ENCODE results near the gene C1S. TPM values are rescaled to one million over a fixed set of nuclear protein-coding genes. Genes with fewer than 3 reads are reported as not detected.
"Not testable (repeated sequence)": the region's sequence is repeated elsewhere in the genome, so short reads cannot be mapped to it uniquely, and the experiment has no call there.

The C1S gene
- 0.71 and 1.6 TPM in 2 replicates for total RNA-seq

DNA sequence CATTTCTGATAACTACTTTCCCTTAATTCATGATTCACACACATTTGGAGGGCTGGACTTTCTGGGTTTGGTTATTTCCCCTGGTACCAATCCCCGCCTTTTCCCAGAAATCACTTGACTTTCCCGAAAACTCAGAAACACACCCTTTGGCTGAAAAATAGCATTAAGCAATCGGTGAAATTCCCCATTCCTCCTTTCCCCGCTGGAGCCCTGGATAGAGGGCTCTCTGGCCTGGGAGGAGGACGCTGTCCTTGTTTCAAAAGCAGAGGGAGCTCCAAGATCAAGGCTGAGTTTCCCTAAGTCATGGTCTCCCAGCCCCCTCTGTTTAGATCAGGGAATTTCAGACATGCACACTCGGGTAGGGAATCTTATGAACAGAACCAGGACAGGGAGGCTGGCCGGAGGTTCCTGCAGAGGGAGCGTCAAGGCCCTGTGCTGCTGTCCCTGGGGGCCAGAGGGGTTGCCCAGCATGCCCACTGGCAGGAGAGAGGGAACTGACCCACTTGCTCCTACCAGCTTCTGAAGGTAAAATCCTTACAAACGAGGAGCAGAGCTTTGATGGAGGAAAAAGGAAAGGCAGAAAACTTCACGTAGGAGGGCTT lies at the start of gene C1S:
C1S (plus strand) TSS at position 366 of the 602 bp plus-strand sequence. CDS start 1,195 bp downstream, outside the sequence.
- ChIA-PET CTCF (no interaction called here), POLR2A (no interaction called here)
- intact Hi-C loops (cut with micrococcal nuclease): no loop called here
- ATAC-seq (ENCODE audit: low read depth): no peak
- no peak for DNase-seq
- Mint-ChIP-seq H3K36me3 (ENCODE audit: low read depth) (no peaks in the 10 kb centered on the region), H3K27me3 (peaks cover 41% of the 10 kb centered on the region), H3K27ac (no peak within 1 kb of the TSS), H3K9me3 (no peaks in the 10 kb centered on the region), H3K4me1 (no peaks in the 10 kb centered on the region), H3K4me3 (no peak within 1 kb of the TSS)
- TF ChIP-seq, protein P1, sequence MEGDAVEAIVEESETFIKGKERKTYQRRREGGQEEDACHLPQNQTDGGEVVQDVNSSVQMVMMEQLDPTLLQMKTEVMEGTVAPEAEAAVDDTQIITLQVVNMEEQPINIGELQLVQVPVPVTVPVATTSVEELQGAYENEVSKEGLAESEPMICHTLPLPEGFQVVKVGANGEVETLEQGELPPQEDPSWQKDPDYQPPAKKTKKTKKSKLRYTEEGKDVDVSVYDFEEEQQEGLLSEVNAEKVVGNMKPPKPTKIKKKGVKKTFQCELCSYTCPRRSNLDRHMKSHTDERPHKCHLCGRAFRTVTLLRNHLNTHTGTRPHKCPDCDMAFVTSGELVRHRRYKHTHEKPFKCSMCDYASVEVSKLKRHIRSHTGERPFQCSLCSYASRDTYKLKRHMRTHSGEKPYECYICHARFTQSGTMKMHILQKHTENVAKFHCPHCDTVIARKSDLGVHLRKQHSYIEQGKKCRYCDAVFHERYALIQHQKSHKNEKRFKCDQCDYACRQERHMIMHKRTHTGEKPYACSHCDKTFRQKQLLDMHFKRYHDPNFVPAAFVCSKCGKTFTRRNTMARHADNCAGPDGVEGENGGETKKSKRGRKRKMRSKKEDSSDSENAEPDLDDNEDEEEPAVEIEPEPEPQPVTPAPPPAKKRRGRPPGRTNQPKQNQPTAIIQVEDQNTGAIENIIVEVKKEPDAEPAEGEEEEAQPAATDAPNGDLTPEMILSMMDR (IDR thresholded peaks at IDR 0.05): no peak

DNA sequence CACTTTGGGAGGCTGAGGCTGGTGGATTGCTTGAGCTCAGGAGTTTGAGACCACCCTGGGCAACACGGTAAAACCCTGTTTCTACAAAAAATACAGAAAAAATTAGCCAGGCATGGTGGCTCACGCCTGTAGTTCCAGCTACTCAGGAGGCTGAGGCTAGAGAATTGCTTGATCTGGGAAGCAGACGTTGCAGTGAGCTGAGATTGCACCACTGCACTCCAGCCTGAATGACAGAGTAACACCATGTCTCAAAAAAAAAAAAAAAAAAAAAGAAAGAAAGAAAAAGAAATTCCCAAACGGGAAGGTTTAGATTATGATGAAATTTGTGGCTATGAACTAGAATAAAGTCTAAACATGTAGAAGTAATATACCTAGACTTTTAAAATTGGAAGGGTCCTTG lies 49.1 kb upstream of the C1S start:
- peaks cover 49% of the 10 kb centered on the region for H3K36me3 Mint-ChIP-seq (ENCODE audit: low read depth)
- DNase-seq; ATAC-seq (ENCODE audit: low read depth); H3K27me3 Mint-ChIP-seq; H3K9me3 Mint-ChIP-seq; H3K4me3 Mint-ChIP-seq; CTCF ChIA-PET; intact Hi-C loops (cut with micrococcal nuclease); H3K27ac Mint-ChIP-seq: not testable (repeated sequence)
- H3K4me1 Mint-ChIP-seq: peaks cover 13% of the 10 kb centered on the region
- POLR2A ChIA-PET: interaction anchor here (0.5 kb wide), 1 partner anchor 1092 kb away, joined by 5 read pairs; no protein-coding TSS in a partner anchor

- H3K4me1 Mint-ChIP-seq: peaks cover 19% of the 10 kb centered on the region
- H3K9me3 Mint-ChIP-seq: no peaks in the 10 kb centered on the region
- ATAC-seq (ENCODE audit: low read depth) (no peak), DNase-seq (no peak)
- no peaks in the 10 kb centered on the region for H3K27me3 Mint-ChIP-seq
- intact Hi-C loops (cut with micrococcal nuclease): no loop called here
- ChIA-PET POLR2A (interaction anchor here (0.5 kb wide), 1 partner anchor 1091 kb away, joined by 5 read pairs; no protein-coding TSS in a partner anchor), CTCF (no interaction called here)
- H3K27ac Mint-ChIP-seq: no peak overlapping the region
- TF ChIP-seq, protein P1 (IDR thresholded peaks at IDR 0.05): no peak
- peaks cover 45% of the 10 kb centered on the region for H3K36me3 Mint-ChIP-seq (ENCODE audit: low read depth)
- H3K4me3 Mint-ChIP-seq: no peak overlapping the region
These were observed 48.4 kb upstream of the C1S start for GRCh38 chr12:7012024-7012607.

DNA sequence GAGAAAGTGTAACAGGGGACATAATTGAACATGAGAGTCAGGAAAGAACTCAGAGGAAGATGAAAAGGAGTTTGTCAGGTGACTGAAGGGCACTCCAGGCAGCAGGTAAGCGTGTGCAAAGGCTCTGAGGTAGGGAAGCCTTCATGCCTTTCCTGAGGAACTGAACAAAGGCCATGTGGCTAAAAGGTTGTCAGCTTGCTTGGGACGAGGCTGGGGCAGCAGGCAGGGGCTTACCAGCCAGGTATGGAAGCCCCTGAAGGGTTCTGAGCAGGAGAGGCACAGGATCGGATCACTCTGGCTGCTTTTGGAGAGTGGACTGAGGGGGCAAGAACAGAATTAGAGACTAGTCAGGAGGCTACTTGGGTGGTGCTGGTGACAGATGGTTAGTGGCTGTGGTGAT lies 47.4 kb upstream of the C1S start:
- Mint-ChIP-seq H3K4me3 (no peak overlapping the region), H3K9me3 (no peaks in the 10 kb centered on the region), H3K27me3 (no peaks in the 10 kb centered on the region), H3K36me3 (ENCODE audit: low read depth) (peaks cover 40% of the 10 kb centered on the region), H3K27ac (no peak overlapping the region), H3K4me1 (peaks cover 22% of the 10 kb centered on the region)
- intact Hi-C loops (cut with micrococcal nuclease): no loop called here
- TF ChIP-seq, protein P1 (IDR thresholded peaks at IDR 0.05): no peak
- ChIA-PET POLR2A (no interaction called here), CTCF (no interaction called here)
- DNase-seq (no peak), ATAC-seq (ENCODE audit: low read depth) (no peak)

- ChIA-PET CTCF (no interaction called here), POLR2A (interaction anchor here (0.6 kb wide), 1 partner anchor 72 kb away, joined by 3 read pairs; the partner anchor contains the start of genes C12orf57 and RNU7-1)
- Mint-ChIP-seq H3K27me3 (no peaks in the 10 kb centered on the region), H3K4me3 (no peak overlapping the region), H3K27ac (no peak overlapping the region), H3K36me3 (ENCODE audit: low read depth) (peaks cover 23% of the 10 kb centered on the region), H3K4me1 (peaks cover 20% of the 10 kb centered on the region), H3K9me3 (no peaks in the 10 kb centered on the region)
- intact Hi-C loops (cut with micrococcal nuclease): loop anchor here (5.0 kb wide), 1 partner anchor 622 kb away; no protein-coding TSS in a partner anchor
- ATAC-seq (ENCODE audit: low read depth): no peak
- no peak for DNase-seq
- TF ChIP-seq, protein P1 (IDR thresholded peaks at IDR 0.05): no peak
These were observed 44.8 kb upstream of the C1S start for GRCh38 chr12:7015555-7016370.
